CD4-positive, alpha-beta T cell (primary cell): ENCODE measurements around the gene HLCS. TPM values are rescaled to one million over a fixed set of nuclear protein-coding genes. Genes with fewer than 3 reads are reported as not detected.

ENCODE experiments used
- ATAC-seq: fragments of 200-7000 bp; cut with Tn5 transposase; one replicate; pipeline ENCODE4 v1.10.0; 2022; ENCODE audit warnings: mild to moderate bottlenecking; ENCODE audit not compliant: poor library complexity
- CTCF ChIA-PET: fragments of 350-600 bp; sonication (Branson Sonifier 250); formaldehyde crosslinking; loops from one replicate; lab custom pipeline; 2021; ENCODE audit warnings: antibody characterized with exemption, inconsistent platforms; lab: Charles Lee
- POLR2A ChIA-PET: fragments of 350-600 bp; sonication (Branson Sonifier 250); formaldehyde crosslinking; loops from one replicate; lab custom pipeline; 2021; ENCODE audit warnings: antibody characterized with exemption, inconsistent platforms; lab: Charles Lee
- DNase-seq, 14 experiments: peaks; one replicate each; pipeline ENCODE4 v3.0.0-alpha.2; 2013 to 2020; ENCODE audit warnings: mixed read lengths in 2 of 14
- H3K27ac ChIP-seq, 2 donors: one replicate each; pipeline versions ENCODE4 v1.5.1 to v1.7.0; 2013; ENCODE audit warnings: low read length in 2 of 2, low read depth in 1 of 2, mild to moderate bottlenecking in 1 of 2
- H3K27me3 ChIP-seq, 2 experiments: 1 replicate in 1 of 2; 2 replicates in 1 of 2; pipeline versions ENCODE4 v1.6.1 to v1.7.0; 2013; ENCODE audit warnings: low read length in 2 of 2, control low read depth in 1 of 2, mild to moderate bottlenecking in 1 of 2, moderate library complexity in 1 of 2; ENCODE audit not compliant: insufficient read depth in 2 of 2, control insufficient read depth in 1 of 2
- H3K36me3 ChIP-seq: one replicate; pipeline ENCODE4 v1.6.1; 2013; ENCODE audit warnings: low read length, control low read depth; ENCODE audit not compliant: insufficient read depth
- H3K4me1 ChIP-seq: one replicate; pipeline ENCODE4 v1.6.1; 2013; ENCODE audit warnings: low read length, control low read depth; ENCODE audit not compliant: insufficient read depth
- H3K4me3 ChIP-seq: one replicate; pipeline ENCODE4 v1.5.1; 2013; ENCODE audit warnings: mild to moderate bottlenecking, low read length, moderate library complexity
- H3K9me3 ChIP-seq, 2 experiments: 1 replicate in 1 of 2; 2 replicates in 1 of 2; pipeline versions ENCODE4 v1.6.1 to v1.7.0; 2013; ENCODE audit warnings: low read length in 2 of 2, mild to moderate bottlenecking in 2 of 2, control low read depth in 1 of 2, moderate library complexity in 1 of 2; ENCODE audit not compliant: control insufficient read depth in 1 of 2, insufficient read depth in 1 of 2
- H3K27ac Mint-ChIP-seq: one replicate; pipeline ENCODE4 v1.8.0; 2020; ENCODE audit warnings: mixed read lengths
- H3K27me3 Mint-ChIP-seq: one replicate; pipeline ENCODE4 v1.8.0; 2021; ENCODE audit warnings: mixed read lengths
- H3K36me3 Mint-ChIP-seq: one replicate; pipeline ENCODE4 v1.8.0; 2021; ENCODE audit warnings: low read depth, mixed read lengths
- H3K4me1 Mint-ChIP-seq: one replicate; pipeline ENCODE4 v1.8.0; 2021; ENCODE audit warnings: low read depth, mixed read lengths
- H3K4me3 Mint-ChIP-seq: one replicate; pipeline ENCODE4 v1.8.0; 2020; ENCODE audit warnings: mild to moderate bottlenecking, mixed read lengths
- H3K9me3 Mint-ChIP-seq: one replicate; pipeline ENCODE4 v1.8.0; 2020; ENCODE audit warnings: mixed read lengths
- CTCF ChIP-seq: fragments of 200-600 bp; IDR thresholded peaks from one replicate; pipeline ENCODE4 v1.8.0; 2022; ENCODE audit warnings: antibody characterized with exemption, mild to moderate bottlenecking
- intact Hi-C, 2 experiments: fragments of 100-400 bp; cut with DNase I in 1 of 2; cut with micrococcal nuclease in 1 of 2; formaldehyde crosslinking; loops; one replicate each; pipeline versions ENCODE4 v1.15.1 to v1.9.0; 2023 to 2025; cut with DNase I, micrococcal nuclease
- total RNA-seq, 174 experiments: library from RNA in 2 of 174; stranded (reverse) in 2 of 174; gene quantifications; one replicate each; pipeline ENCODE4 v1.2.3 and lab custom pipeline; 2021 to 2026

Gene HLCS
- total RNA-seq, 2 experiments from 2014 or later: 8.1 to 10.0 TPM

DNA sequence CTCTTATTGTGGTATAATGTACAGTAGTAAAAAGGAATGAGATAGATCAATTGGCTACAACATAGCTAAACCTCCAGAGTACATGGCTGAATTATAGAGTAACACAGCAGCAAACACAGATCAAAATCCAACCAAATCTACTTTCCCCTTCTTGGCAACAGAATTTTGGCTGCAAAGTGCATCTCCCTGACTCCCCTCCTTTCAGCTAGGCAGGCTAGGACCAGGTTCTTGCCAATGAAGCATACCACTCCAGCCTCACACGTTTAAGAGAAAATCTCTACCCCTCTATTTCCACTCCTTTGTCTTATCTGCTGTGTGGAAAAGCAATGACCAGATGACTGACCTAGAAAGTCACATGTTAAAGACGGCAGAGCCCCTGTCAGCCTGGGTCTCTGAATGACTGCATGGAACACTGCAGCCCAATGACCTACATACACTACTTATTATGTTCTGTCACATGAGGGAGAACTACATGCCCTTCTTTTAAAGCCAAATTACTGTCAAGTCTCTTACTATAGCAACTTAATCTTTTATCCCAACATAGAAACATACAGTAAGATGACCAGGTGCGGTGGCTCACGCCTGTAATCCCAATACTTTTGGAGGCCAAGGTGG lies 99.1 kb downstream of the HLCS start:
- Mint-ChIP-seq H3K4me3 (no peak overlapping the region), H3K4me1 (no peaks in the 10 kb centered on the region), H3K27me3 (no peaks in the 10 kb centered on the region), H3K27ac (no peak overlapping the region), H3K36me3 (no peaks in the 10 kb centered on the region), H3K9me3 (no peaks in the 10 kb centered on the region)
- Histone ChIP-seq H3K4me3 (no peak overlapping the region), H3K27me3 (no peaks in the 10 kb centered on the region), H3K36me3 (no peaks in the 10 kb centered on the region), H3K9me3 (no peaks in the 10 kb centered on the region), H3K27ac (no peak overlapping the region), H3K4me1 (no peaks in the 10 kb centered on the region)
- CTCF ChIA-PET: no interaction called here
- intact Hi-C loops: no loop called here
- no peak for TF ChIP-seq CTCF
- POLR2A ChIA-PET: no interaction called here
- ATAC-seq (no peak), DNase-seq (no peak)

GRCh38 chr21:36866419-36866818 lies 100.0 kb downstream of the HLCS start:
- Histone ChIP-seq H3K36me3 (no peaks in the 10 kb centered on the region), H3K27me3 (no peaks in the 10 kb centered on the region), H3K4me3 (no peak overlapping the region), H3K27ac (no peak overlapping the region), H3K4me1 (no peaks in the 10 kb centered on the region), H3K9me3 (no peaks in the 10 kb centered on the region)
- CTCF ChIA-PET: no interaction called here
- POLR2A ChIA-PET: no interaction called here
- Mint-ChIP-seq H3K27me3 (no peaks in the 10 kb centered on the region), H3K27ac (no peak overlapping the region), H3K36me3 (no peaks in the 10 kb centered on the region), H3K4me1 (peaks cover 6% of the 10 kb centered on the region), H3K4me3 (no peak overlapping the region), H3K9me3 (no peaks in the 10 kb centered on the region)
- ATAC-seq: no peak
- TF ChIP-seq CTCF: no peak
- no peak for DNase-seq
- intact Hi-C loops: no loop called here

GRCh38 chr21:36864974-36865373 lies 101.5 kb downstream of the HLCS start:
- POLR2A ChIA-PET: no interaction called here
- no peaks in the 10 kb centered on the region for H3K36me3 Mint-ChIP-seq
- H3K27me3 Mint-ChIP-seq: no peaks in the 10 kb centered on the region

More at GRCh38 chr21:36864974-36865373, 101.5 kb downstream of the HLCS start:
- Histone ChIP-seq H3K4me3 (no peak overlapping the region), H3K27me3 (no peaks in the 10 kb centered on the region), H3K36me3 (no peaks in the 10 kb centered on the region), H3K4me1 (peaks cover 4% of the 10 kb centered on the region), H3K9me3 (no peaks in the 10 kb centered on the region), H3K27ac (no peak overlapping the region)
- Mint-ChIP-seq H3K27ac (no peak overlapping the region), H3K9me3 (no peaks in the 10 kb centered on the region), H3K4me1 (peaks cover 9% of the 10 kb centered on the region), H3K4me3 (no peak overlapping the region)
- ATAC-seq: no peak
- CTCF ChIA-PET: no interaction called here
- intact Hi-C loops: no loop called here
- TF ChIP-seq CTCF: no peak
- no peak for DNase-seq
